Activated T-cell treated with anti-CD3 and anti-CD28 coated beads, Interleukin-2, amount 50 U/mL, for 4 hours (primary cell): ENCODE measurements around the gene POLR3K. TPM values are rescaled to one million over a fixed set of nuclear protein-coding genes. Genes with fewer than 3 reads are reported as not detected.
A peak's percentile ranks its signal among the peaks of the same experiment; 100 is the strongest.

Source experiments
- ATAC-seq, 2 donors: fragments of 200-7000 bp; cut with Tn5 transposase; one replicate each; pipeline ENCODE4 v1.10.0; 2021
- DNase-seq: peaks from one replicate; pipeline ENCODE4 v3.0.0-alpha.2; 2020
- H3K27me3 Mint-ChIP-seq: one replicate; pipeline ENCODE4 v1.8.0; 2021; ENCODE audit warnings: low read depth, mixed read lengths
- H3K36me3 Mint-ChIP-seq: one replicate; pipeline ENCODE4 v1.8.0; 2022; ENCODE audit warnings: mixed read lengths; ENCODE audit not compliant: insufficient read depth
- H3K4me1 Mint-ChIP-seq: one replicate; pipeline ENCODE4 v1.8.0; 2021; ENCODE audit warnings: low read depth, mixed read lengths
- H3K4me3 Mint-ChIP-seq: one replicate; pipeline ENCODE4 v1.8.0; 2021; ENCODE audit warnings: mild to moderate bottlenecking, moderate library complexity, mixed read lengths
- H3K9me3 Mint-ChIP-seq: one replicate; pipeline ENCODE4 v1.8.0; 2021; ENCODE audit warnings: mixed read lengths
- total RNA-seq, 3 donors: library from RNA; stranded (reverse); gene quantifications; one replicate each; pipeline ENCODE4 v1.2.1, GENCODE V29; 2021

The POLR3K gene
- total RNA-seq, 3 donors from 2014 or later = 80.8 to 89.5 (median 87.9) TPM

- Mint-ChIP-seq H3K9me3 (no peaks in the 10 kb centered on the region), H3K4me3 (no peak overlapping the region), H3K27me3 (peaks cover 36% of the 10 kb centered on the region), H3K36me3 (no peaks in the 10 kb centered on the region), H3K4me1 (peaks cover 23% of the 10 kb centered on the region)
- ATAC-seq (no peak), DNase-seq (no peak)
These were observed 20.8 kb upstream of the POLR3K start for GRCh38 chr16:74051-74746.

GRCh38 chr16:72561-73548, 19.4 kb upstream of the POLR3K start, which contains the start of gene RHBDF1:
Gene RHBDF1, minus strand, starts transcription at chr16:72631. Its CDS starts 7,616 bp downstream, at chr16:65015.
- ATAC-seq = peak; percentile 60 to 61
- peaks cover 36% of the 10 kb centered on the region for H3K27me3 Mint-ChIP-seq

GRCh38 chr16:71540-72401, 18.4 kb upstream of the POLR3K start:
- DNase-seq (no peak), ATAC-seq (no peak)
- H3K9me3 Mint-ChIP-seq = no peaks in the 10 kb centered on the region
- peaks cover 11% of the 10 kb centered on the region for H3K4me1 Mint-ChIP-seq
- H3K4me3 Mint-ChIP-seq = peak overlapping the region; percentile 26
- peaks cover 39% of the 10 kb centered on the region for H3K27me3 Mint-ChIP-seq
- no peaks in the 10 kb centered on the region for H3K36me3 Mint-ChIP-seq

More at GRCh38 chr16:72561-73548, 19.4 kb upstream of the POLR3K start, which contains the start of gene RHBDF1:
- Mint-ChIP-seq H3K9me3 (no peaks in the 10 kb centered on the region), H3K36me3 (no peaks in the 10 kb centered on the region), H3K4me3 (peak within 1 kb of the TSS; percentile 26), H3K4me1 (peaks cover 18% of the 10 kb centered on the region)
- no peak for DNase-seq

GRCh38 chr16:71210-71539, 17.8 kb upstream of the POLR3K start:
- DNase-seq (no peak), ATAC-seq (no peak)
- H3K4me3 Mint-ChIP-seq = peak overlapping the region; percentile 26
- peaks cover 39% of the 10 kb centered on the region for H3K27me3 Mint-ChIP-seq
- H3K36me3 Mint-ChIP-seq = no peaks in the 10 kb centered on the region
- peaks cover 5% of the 10 kb centered on the region for H3K4me1 Mint-ChIP-seq
- no peaks in the 10 kb centered on the region for H3K9me3 Mint-ChIP-seq

GRCh38 chr16:69181-69580, 15.8 kb upstream of the POLR3K start:
- no peak overlapping the region for H3K4me3 Mint-ChIP-seq
- no peaks in the 10 kb centered on the region for H3K9me3 Mint-ChIP-seq
- DNase-seq (no peak), ATAC-seq (no peak)
- H3K27me3 Mint-ChIP-seq = peaks cover 38% of the 10 kb centered on the region
- peaks cover 3% of the 10 kb centered on the region for H3K4me1 Mint-ChIP-seq
- no peaks in the 10 kb centered on the region for H3K36me3 Mint-ChIP-seq

- Mint-ChIP-seq H3K36me3 (no peaks in the 10 kb centered on the region), H3K4me3 (no peak overlapping the region), H3K27me3 (peaks cover 29% of the 10 kb centered on the region), H3K4me1 (peaks cover 3% of the 10 kb centered on the region), H3K9me3 (no peaks in the 10 kb centered on the region)
- ATAC-seq (no peak), DNase-seq (no peak)
These were observed 14.7 kb upstream of the POLR3K start for GRCh38 chr16:67884-68789.

GRCh38 chr16:67183-67791, 13.9 kb upstream of the POLR3K start:
- Mint-ChIP-seq H3K4me1 (no peaks in the 10 kb centered on the region), H3K4me3 (no peak overlapping the region), H3K36me3 (no peaks in the 10 kb centered on the region), H3K9me3 (no peaks in the 10 kb centered on the region), H3K27me3 (peaks cover 24% of the 10 kb centered on the region)
- ATAC-seq = no peak
- no peak for DNase-seq

GRCh38 chr16:66309-67182, 13.1 kb upstream of the POLR3K start:
- DNase-seq (no peak), ATAC-seq (no peak)
- H3K36me3 Mint-ChIP-seq = no peaks in the 10 kb centered on the region
- H3K4me3 Mint-ChIP-seq = no peak overlapping the region
- H3K27me3 Mint-ChIP-seq = peaks cover 21% of the 10 kb centered on the region
- H3K4me1 Mint-ChIP-seq = no peaks in the 10 kb centered on the region
- H3K9me3 Mint-ChIP-seq = no peaks in the 10 kb centered on the region

GRCh38 chr16:65745-66144, 12.3 kb upstream of the POLR3K start:
- Mint-ChIP-seq H3K9me3 (no peaks in the 10 kb centered on the region), H3K4me1 (no peaks in the 10 kb centered on the region), H3K27me3 (peaks cover 13% of the 10 kb centered on the region), H3K36me3 (no peaks in the 10 kb centered on the region), H3K4me3 (no peak overlapping the region)
- DNase-seq = peak; percentile 81
- peak; percentile 91 to 95 for ATAC-seq

GRCh38 chr16:64914-65255, 11.5 kb upstream of the POLR3K start:
- H3K4me3 Mint-ChIP-seq = no peak overlapping the region
- DNase-seq (no peak), ATAC-seq (no peak)
- H3K4me1 Mint-ChIP-seq = no peaks in the 10 kb centered on the region
- no peaks in the 10 kb centered on the region for H3K36me3 Mint-ChIP-seq
- no peaks in the 10 kb centered on the region for H3K9me3 Mint-ChIP-seq
- peaks cover 7% of the 10 kb centered on the region for H3K27me3 Mint-ChIP-seq

- Mint-ChIP-seq H3K4me3 (no peak overlapping the region), H3K9me3 (no peaks in the 10 kb centered on the region), H3K27me3 (peaks cover 7% of the 10 kb centered on the region), H3K4me1 (no peaks in the 10 kb centered on the region), H3K36me3 (no peaks in the 10 kb centered on the region)
- DNase-seq (no peak), ATAC-seq (no peak)
These were observed 10.8 kb upstream of the POLR3K start for GRCh38 chr16:63998-64913.
